Skeletal muscle satellite cell (primary cell): ENCODE results near the gene CLPSL2.

Experiments
- H3K27me3 ChIP-seq: 2 replicates; pipeline ENCODE4 v1.7.0; 2013; ENCODE audit warnings: low read length; ENCODE audit not compliant: control insufficient read depth, insufficient read depth
- H3K36me3 ChIP-seq: 2 replicates; pipeline ENCODE4 v1.7.0; 2013; ENCODE audit warnings: mild to moderate bottlenecking, control low read depth, low read length; ENCODE audit not compliant: insufficient read depth
- H3K4me1 ChIP-seq: 2 replicates; pipeline ENCODE4 v1.7.0; 2013; ENCODE audit warnings: low read length; ENCODE audit not compliant: control insufficient read depth, insufficient read depth
- H3K4me2 ChIP-seq: 2 replicates; pipeline ENCODE4 v1.7.0; 2013; ENCODE audit warnings: mild to moderate bottlenecking, low read length
- H3K4me3 ChIP-seq: 2 replicates; pipeline ENCODE4 v1.7.0; 2013; ENCODE audit warnings: low read length
- H3K9ac ChIP-seq: 2 replicates; pipeline ENCODE4 v1.7.0; 2013; ENCODE audit warnings: mild to moderate bottlenecking, low read depth, low read length, moderate library complexity
- H3K9me3 ChIP-seq: replicated peaks from 2 replicates; pipeline ENCODE4 v1.7.0; 2013; ENCODE audit warnings: mild to moderate bottlenecking, control low read depth, low read length

The CLPSL2 gene

DNA sequence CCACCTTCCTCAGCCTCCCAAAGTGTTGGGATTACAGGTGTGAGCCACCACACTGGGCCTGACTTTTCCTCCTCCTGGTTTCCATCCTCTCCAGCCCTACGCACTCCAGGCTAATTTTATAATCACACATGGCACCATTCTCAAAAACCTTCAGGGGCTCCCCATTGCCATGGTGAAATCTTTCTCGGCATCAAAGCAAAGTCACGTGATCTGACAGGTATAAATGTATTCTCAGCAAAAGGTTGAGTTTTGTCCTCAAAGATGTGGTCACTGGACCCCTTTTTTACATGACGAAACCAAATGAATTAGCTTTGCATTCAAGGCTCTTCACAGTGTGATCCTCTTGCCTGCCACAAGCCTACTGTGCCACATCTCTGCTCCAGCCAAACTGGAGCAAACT lies 24.1 kb upstream of the CLPSL2 start:
- no peaks in the 10 kb centered on the region for H3K9me3 ChIP-seq
- H3K27me3 ChIP-seq: peaks cover under 1% of the 10 kb centered on the region
- H3K4me2 ChIP-seq: no peak overlapping the region
- no peak overlapping the region for H3K9ac ChIP-seq
- H3K4me3 ChIP-seq: no peak overlapping the region
- H3K4me1 ChIP-seq: peaks cover 5% of the 10 kb centered on the region
- H3K36me3 ChIP-seq: no peaks in the 10 kb centered on the region

GRCh38 chr6:35754452-35755277 lies 21.7 kb upstream of the CLPSL2 start:
- Histone ChIP-seq H3K4me1 (peaks cover 5% of the 10 kb centered on the region), H3K9me3 (no peaks in the 10 kb centered on the region), H3K27me3 (peaks cover 5% of the 10 kb centered on the region), H3K36me3 (no peaks in the 10 kb centered on the region), H3K4me3 (no peak overlapping the region), H3K4me2 (no peak overlapping the region), H3K9ac (no peak overlapping the region)

DNA sequence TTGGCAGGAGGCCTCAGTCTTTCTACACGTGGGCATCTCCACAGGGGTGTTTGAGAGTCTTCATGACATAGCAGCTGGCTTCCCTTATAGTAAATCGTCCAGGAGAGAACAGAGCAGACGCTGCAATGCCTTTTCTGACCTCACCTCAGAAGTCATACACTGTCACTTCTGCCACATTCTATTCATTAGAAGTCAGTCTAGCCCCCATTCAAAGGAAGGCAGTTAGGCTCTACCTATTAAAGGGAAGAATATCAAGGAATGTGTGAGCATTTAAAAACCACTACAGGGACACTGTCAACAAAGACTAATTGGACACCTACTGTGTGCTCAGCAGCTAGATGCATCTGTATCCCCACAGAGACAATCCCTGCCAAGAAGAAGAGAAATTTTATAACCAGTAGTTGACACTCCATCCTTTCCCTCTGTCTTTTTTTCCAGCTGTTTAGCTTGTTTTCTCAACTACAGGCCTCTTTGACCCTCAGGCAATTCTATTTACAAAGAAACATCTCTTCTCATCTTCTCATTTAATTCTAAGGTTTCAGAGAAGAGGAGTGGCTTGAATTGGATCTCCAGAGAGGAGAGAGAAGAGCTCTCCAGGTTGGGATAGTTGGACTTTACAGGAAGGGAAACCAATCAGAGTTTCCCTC lies 21.0 kb upstream of the CLPSL2 start:
- H3K36me3 ChIP-seq: no peaks in the 10 kb centered on the region
- H3K9ac ChIP-seq: no peak overlapping the region
- H3K4me1 ChIP-seq: peaks cover 5% of the 10 kb centered on the region
- no peak overlapping the region for H3K4me2 ChIP-seq
- no peaks in the 10 kb centered on the region for H3K9me3 ChIP-seq
- peaks cover 9% of the 10 kb centered on the region for H3K27me3 ChIP-seq
- no peak overlapping the region for H3K4me3 ChIP-seq

DNA sequence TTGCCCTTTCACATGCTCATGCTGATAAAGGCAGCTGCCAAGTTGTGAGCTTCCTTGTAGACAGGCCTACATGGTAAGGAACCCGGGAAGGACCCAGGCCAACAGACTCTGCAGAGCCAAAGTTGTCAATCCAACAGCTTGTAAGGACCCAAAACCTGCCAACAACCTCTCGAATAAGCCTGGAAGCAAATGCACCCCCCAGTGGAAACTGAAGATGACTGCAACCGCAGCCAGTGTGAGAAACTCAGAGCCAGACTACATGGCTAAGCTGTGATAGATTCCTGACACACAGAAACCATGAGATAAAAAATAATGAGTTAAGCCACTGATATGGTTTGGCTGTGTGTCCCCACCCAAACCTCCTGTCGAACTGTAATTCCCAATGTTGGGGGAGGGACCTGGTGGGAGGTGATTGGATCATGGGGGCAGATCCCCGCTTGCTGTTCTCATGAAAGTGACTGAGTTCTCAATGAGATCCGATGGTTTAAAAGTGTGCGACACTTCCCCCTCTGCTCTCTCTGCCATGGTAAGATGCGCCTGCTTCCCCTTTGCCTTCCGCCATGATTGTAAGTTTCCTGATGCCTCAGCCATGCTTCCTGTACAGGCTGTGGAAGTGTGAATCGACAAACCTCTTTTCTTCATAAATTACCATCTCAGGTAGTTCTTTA lies 18.8 kb upstream of the CLPSL2 start:
- no peaks in the 10 kb centered on the region for H3K9me3 ChIP-seq
- no peak overlapping the region for H3K4me3 ChIP-seq
- H3K36me3 ChIP-seq: no peaks in the 10 kb centered on the region
- H3K9ac ChIP-seq: no peak overlapping the region
- H3K27me3 ChIP-seq: peaks cover 17% of the 10 kb centered on the region
- H3K4me1 ChIP-seq: peaks cover 5% of the 10 kb centered on the region
- H3K4me2 ChIP-seq: no peak overlapping the region

GRCh38 chr6:35759426-35759825 lies 17.0 kb upstream of the CLPSL2 start:
- peaks cover 4% of the 10 kb centered on the region for H3K4me1 ChIP-seq
- H3K4me3 ChIP-seq: no peak overlapping the region
- no peak overlapping the region for H3K9ac ChIP-seq
- H3K27me3 ChIP-seq: peaks cover 34% of the 10 kb centered on the region
- no peak overlapping the region for H3K4me2 ChIP-seq
- H3K36me3 ChIP-seq: no peaks in the 10 kb centered on the region
- H3K9me3 ChIP-seq: no peaks in the 10 kb centered on the region

GRCh38 chr6:35765739-35766138 lies 10.7 kb upstream of the CLPSL2 start:
- Histone ChIP-seq H3K9me3 (no peaks in the 10 kb centered on the region), H3K9ac (no peak overlapping the region), H3K4me3 (no peak overlapping the region), H3K4me1 (no peaks in the 10 kb centered on the region), H3K4me2 (no peak overlapping the region), H3K36me3 (no peaks in the 10 kb centered on the region), H3K27me3 (peaks cover 59% of the 10 kb centered on the region)

GRCh38 chr6:35769211-35769610 lies 7.2 kb upstream of the CLPSL2 start:
- Histone ChIP-seq H3K4me1 (no peaks in the 10 kb centered on the region), H3K36me3 (no peaks in the 10 kb centered on the region)

GRCh38 chr6:35771343-35771627 lies 5.1 kb upstream of the CLPSL2 start:
- Histone ChIP-seq H3K9me3 (no peaks in the 10 kb centered on the region), H3K4me1 (no peaks in the 10 kb centered on the region), H3K27me3 (peaks cover 66% of the 10 kb centered on the region), H3K4me3 (no peak overlapping the region), H3K36me3 (no peaks in the 10 kb centered on the region), H3K4me2 (no peak overlapping the region), H3K9ac (no peak overlapping the region)

More at GRCh38 chr6:35769211-35769610, 7.2 kb upstream of the CLPSL2 start:
- Histone ChIP-seq H3K9me3 (no peaks in the 10 kb centered on the region), H3K4me2 (no peak overlapping the region), H3K27me3 (peaks cover 59% of the 10 kb centered on the region), H3K4me3 (no peak overlapping the region), H3K9ac (no peak overlapping the region)

DNA sequence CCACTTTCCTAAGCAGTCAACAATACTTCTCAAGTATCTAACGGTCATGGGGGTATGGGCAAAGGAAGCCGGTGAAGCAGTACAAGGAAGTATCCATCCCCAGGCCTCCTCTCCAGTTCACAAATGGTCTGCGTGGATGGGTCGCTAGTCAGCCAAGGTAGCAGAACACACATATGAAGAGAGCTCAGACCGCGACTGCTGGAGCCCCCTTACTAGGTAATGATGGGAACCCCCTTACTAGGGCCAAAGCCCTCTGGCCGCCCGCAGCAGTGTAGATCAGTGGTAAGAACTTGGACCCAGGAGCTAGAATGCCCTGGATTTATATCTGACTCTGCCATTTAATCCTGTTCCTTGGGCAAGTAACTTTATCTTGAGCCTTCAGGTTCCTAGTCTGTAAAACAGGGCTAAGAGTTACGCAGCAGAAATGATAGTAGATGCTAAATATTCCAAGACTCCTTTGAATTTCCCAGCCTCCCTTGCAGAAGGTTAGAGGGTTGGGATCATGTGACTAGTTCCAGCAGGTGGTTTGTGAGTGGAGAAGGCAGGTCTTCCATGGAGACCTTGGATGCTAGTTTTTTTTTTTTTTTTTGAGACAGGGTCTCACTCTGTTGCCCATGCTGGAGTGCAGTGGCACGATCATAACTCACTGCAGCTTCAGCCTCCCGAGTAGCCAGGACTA lies 2.1 kb upstream of the CLPSL2 start:
- no peaks in the 10 kb centered on the region for H3K36me3 ChIP-seq
- peaks cover 66% of the 10 kb centered on the region for H3K27me3 ChIP-seq
- no peaks in the 10 kb centered on the region for H3K9me3 ChIP-seq
- H3K9ac ChIP-seq: no peak overlapping the region
- peaks cover 3% of the 10 kb centered on the region for H3K4me1 ChIP-seq
- H3K4me3 ChIP-seq: no peak overlapping the region
- H3K4me2 ChIP-seq: no peak overlapping the region

GRCh38 chr6:35775031-35775430 lies 1.4 kb upstream of the CLPSL2 start:
- H3K9ac ChIP-seq: no peak overlapping the region
- no peaks in the 10 kb centered on the region for H3K9me3 ChIP-seq
- no peaks in the 10 kb centered on the region for H3K36me3 ChIP-seq
- peaks cover 3% of the 10 kb centered on the region for H3K4me1 ChIP-seq
- H3K4me2 ChIP-seq: no peak overlapping the region
- peaks cover 66% of the 10 kb centered on the region for H3K27me3 ChIP-seq
- no peak overlapping the region for H3K4me3 ChIP-seq

GRCh38 chr6:35777356-35778102 lies 1.1 kb downstream of the CLPSL2 start:
- Histone ChIP-seq H3K9me3 (no peaks in the 10 kb centered on the region), H3K4me1 (peaks cover 3% of the 10 kb centered on the region), H3K36me3 (no peaks in the 10 kb centered on the region), H3K4me2 (no peak overlapping the region), H3K9ac (no peak overlapping the region), H3K27me3 (peaks cover 73% of the 10 kb centered on the region), H3K4me3 (no peak overlapping the region)
